Measurements from ENCODE around the gene CACNA1I. TPM values are rescaled to one million over a fixed set of nuclear protein-coding genes. Genes with fewer than 3 reads are reported as not detected.

Gene CACNA1I
- total and polyA plus RNA-seq, 2 donors = 0.52 to 0.68 TPM

GRCh38 chr22:39685336-39686177, 115.0 kb downstream of the CACNA1I start:
- no peak for DNase-seq (ENCODE audit: low read depth in 6 of 9, low spot score in 9 of 9)
- H3K4me3 ChIP-seq (ENCODE audit: low read length in 2 of 2) = no peak overlapping the region
- H3K27ac ChIP-seq (ENCODE audit: low read depth in 1 of 2, low read length in 1 of 2) = no peak overlapping the region
- H3K4me1 ChIP-seq (ENCODE audit: control insufficient read depth in 2 of 2, insufficient read depth in 2 of 2, low read length in 2 of 2) = peaks cover 0 to 3% of the 10 kb centered on the region in 2 donors
- no peaks in the 10 kb centered on the region for H3K36me3 ChIP-seq (ENCODE audit: control insufficient read depth in 2 of 2, insufficient read depth in 2 of 2, low read length in 1 of 2)
- WGBS = 16% methylated on average over 77 of the region's 77 CpGs
- peaks cover 34 to 81% of the 10 kb centered on the region in 2 donors for H3K27me3 ChIP-seq (ENCODE audit: control insufficient read depth in 2 of 2, insufficient read depth in 1 of 2, low read length in 1 of 2)
- H3K9me3 ChIP-seq (ENCODE audit: control insufficient read depth in 2 of 2, insufficient read depth in 1 of 2, low read length in 1 of 2) = no peaks in the 10 kb centered on the region

GRCh38 chr22:39686178-39686620, 115.6 kb downstream of the CACNA1I start:
- Histone ChIP-seq H3K4me1 (ENCODE audit: control insufficient read depth in 2 of 2, insufficient read depth in 2 of 2, low read length in 2 of 2) (peaks cover 0 to 8% of the 10 kb centered on the region in 2 donors), H3K36me3 (ENCODE audit: control insufficient read depth in 2 of 2, insufficient read depth in 2 of 2, low read length in 1 of 2) (no peaks in the 10 kb centered on the region), H3K27ac (ENCODE audit: low read depth in 1 of 2, low read length in 1 of 2) (no peak overlapping the region), H3K4me3 (ENCODE audit: low read length in 2 of 2) (no peak overlapping the region), H3K27me3 (ENCODE audit: control insufficient read depth in 2 of 2, insufficient read depth in 1 of 2, low read length in 1 of 2) (peaks cover 34 to 87% of the 10 kb centered on the region in 2 donors), H3K9me3 (ENCODE audit: control insufficient read depth in 2 of 2, insufficient read depth in 1 of 2, low read length in 1 of 2) (no peaks in the 10 kb centered on the region)
- no peak for DNase-seq (ENCODE audit: low read depth in 6 of 9, low spot score in 9 of 9)
- 48% methylated on average over 39 of the region's 39 CpGs for WGBS

- Histone ChIP-seq H3K27me3 (ENCODE audit: control insufficient read depth in 2 of 2, insufficient read depth in 1 of 2, low read length in 1 of 2) (peaks cover 34 to 93% of the 10 kb centered on the region in 2 donors), H3K36me3 (ENCODE audit: control insufficient read depth in 2 of 2, insufficient read depth in 2 of 2, low read length in 1 of 2) (no peaks in the 10 kb centered on the region), H3K4me1 (ENCODE audit: control insufficient read depth in 2 of 2, insufficient read depth in 2 of 2, low read length in 2 of 2) (peaks cover 0 to 8% of the 10 kb centered on the region in 2 donors), H3K4me3 (ENCODE audit: low read length in 2 of 2) (no peak overlapping the region), H3K27ac (ENCODE audit: low read depth in 1 of 2, low read length in 1 of 2) (no peak overlapping the region), H3K9me3 (ENCODE audit: control insufficient read depth in 2 of 2, insufficient read depth in 1 of 2, low read length in 1 of 2) (no peaks in the 10 kb centered on the region)
- no peak for DNase-seq (ENCODE audit: low read depth in 6 of 9, low spot score in 9 of 9)
- WGBS = 92% methylated on average over 17 of the region's 17 CpGs
These were observed 116.4 kb downstream of the CACNA1I start for GRCh38 chr22:39686776-39687525.

GRCh38 chr22:39688186-39688785, 117.7 kb downstream of the CACNA1I start:
- no peak for DNase-seq (ENCODE audit: low read depth in 6 of 9, low spot score in 9 of 9)
- WGBS = 86% methylated on average over 13 of the region's 13 CpGs
- Histone ChIP-seq H3K27ac (ENCODE audit: low read depth in 1 of 2, low read length in 1 of 2) (no peak overlapping the region), H3K9me3 (ENCODE audit: control insufficient read depth in 2 of 2, insufficient read depth in 1 of 2, low read length in 1 of 2) (no peaks in the 10 kb centered on the region), H3K27me3 (ENCODE audit: control insufficient read depth in 2 of 2, insufficient read depth in 1 of 2, low read length in 1 of 2) (peaks cover 34 to 87% of the 10 kb centered on the region in 2 donors), H3K4me1 (ENCODE audit: control insufficient read depth in 2 of 2, insufficient read depth in 2 of 2, low read length in 2 of 2) (peaks cover 0 to 8% of the 10 kb centered on the region in 2 donors), H3K36me3 (ENCODE audit: control insufficient read depth in 2 of 2, insufficient read depth in 2 of 2, low read length in 1 of 2) (no peaks in the 10 kb centered on the region), H3K4me3 (ENCODE audit: low read length in 2 of 2) (no peak overlapping the region)

GRCh38 chr22:39689421-39689820, 118.9 kb downstream of the CACNA1I start:
- Histone ChIP-seq H3K36me3 (ENCODE audit: control insufficient read depth in 2 of 2, insufficient read depth in 2 of 2, low read length in 1 of 2) (no peaks in the 10 kb centered on the region), H3K4me3 (ENCODE audit: low read length in 2 of 2) (no peak overlapping the region), H3K4me1 (ENCODE audit: control insufficient read depth in 2 of 2, insufficient read depth in 2 of 2, low read length in 2 of 2) (peaks cover 0 to 8% of the 10 kb centered on the region in 2 donors), H3K27me3 (ENCODE audit: control insufficient read depth in 2 of 2, insufficient read depth in 1 of 2, low read length in 1 of 2) (peaks cover 29 to 88% of the 10 kb centered on the region in 2 donors), H3K9me3 (ENCODE audit: control insufficient read depth in 2 of 2, insufficient read depth in 1 of 2, low read length in 1 of 2) (no peaks in the 10 kb centered on the region), H3K27ac (ENCODE audit: low read depth in 1 of 2, low read length in 1 of 2) (no peak overlapping the region)
- DNase-seq (ENCODE audit: low read depth in 6 of 9, low spot score in 9 of 9) = no peak
- WGBS = 97% methylated on average over 10 of the region's 10 CpGs

GRCh38 chr22:39690881-39691605, 120.5 kb downstream of the CACNA1I start:
- peak in 1 of 9 donors; percentile 4 for DNase-seq (ENCODE audit: low read depth in 6 of 9, low spot score in 9 of 9)
- H3K9me3 ChIP-seq (ENCODE audit: control insufficient read depth in 2 of 2, insufficient read depth in 1 of 2, low read length in 1 of 2) = no peaks in the 10 kb centered on the region
- WGBS = 28% methylated on average over 25 of the region's 25 CpGs

GRCh38 chr22:39693943-39694500, 123.5 kb downstream of the CACNA1I start:
- no peak for DNase-seq (ENCODE audit: low read depth in 6 of 9, low spot score in 9 of 9)
- Histone ChIP-seq H3K36me3 (ENCODE audit: control insufficient read depth in 2 of 2, insufficient read depth in 2 of 2, low read length in 1 of 2) (no peaks in the 10 kb centered on the region), H3K27ac (ENCODE audit: low read depth in 1 of 2, low read length in 1 of 2) (no peak overlapping the region), H3K27me3 (ENCODE audit: control insufficient read depth in 2 of 2, insufficient read depth in 1 of 2, low read length in 1 of 2) (peaks cover 0 to 60% of the 10 kb centered on the region in 2 donors), H3K9me3 (ENCODE audit: control insufficient read depth in 2 of 2, insufficient read depth in 1 of 2, low read length in 1 of 2) (no peaks in the 10 kb centered on the region), H3K4me1 (ENCODE audit: control insufficient read depth in 2 of 2, insufficient read depth in 2 of 2, low read length in 2 of 2) (peaks cover 0 to 5% of the 10 kb centered on the region in 2 donors), H3K4me3 (ENCODE audit: low read length in 2 of 2) (no peak overlapping the region)
- WGBS = 73% methylated on average over 14 of the region's 14 CpGs

More at GRCh38 chr22:39690881-39691605, 120.5 kb downstream of the CACNA1I start:
- H3K27ac ChIP-seq (ENCODE audit: low read depth in 1 of 2, low read length in 1 of 2) = no peak overlapping the region
- H3K27me3 ChIP-seq (ENCODE audit: control insufficient read depth in 2 of 2, insufficient read depth in 1 of 2, low read length in 1 of 2) = peaks cover 15 to 84% of the 10 kb centered on the region in 2 donors
- no peaks in the 10 kb centered on the region for H3K36me3 ChIP-seq (ENCODE audit: control insufficient read depth in 2 of 2, insufficient read depth in 2 of 2, low read length in 1 of 2)
- peaks cover 0 to 8% of the 10 kb centered on the region in 2 donors for H3K4me1 ChIP-seq (ENCODE audit: control insufficient read depth in 2 of 2, insufficient read depth in 2 of 2, low read length in 2 of 2)
- no peak overlapping the region for H3K4me3 ChIP-seq (ENCODE audit: low read length in 2 of 2)

GRCh38 chr22:39697790-39698430, 127.4 kb downstream of the CACNA1I start:
- no peaks in the 10 kb centered on the region for H3K36me3 ChIP-seq (ENCODE audit: control insufficient read depth in 2 of 2, insufficient read depth in 2 of 2, low read length in 1 of 2)
- H3K27ac ChIP-seq (ENCODE audit: low read depth in 1 of 2, low read length in 1 of 2) = no peak overlapping the region
- DNase-seq (ENCODE audit: low read depth in 6 of 9, low spot score in 9 of 9) = no peak
- H3K9me3 ChIP-seq (ENCODE audit: control insufficient read depth in 2 of 2, insufficient read depth in 1 of 2, low read length in 1 of 2) = no peaks in the 10 kb centered on the region
- WGBS = 87% methylated on average over 14 of the region's 14 CpGs
- peaks cover 0 to 38% of the 10 kb centered on the region in 2 donors for H3K27me3 ChIP-seq (ENCODE audit: control insufficient read depth in 2 of 2, insufficient read depth in 1 of 2, low read length in 1 of 2)
- peaks cover 0 to 3% of the 10 kb centered on the region in 2 donors for H3K4me1 ChIP-seq (ENCODE audit: control insufficient read depth in 2 of 2, insufficient read depth in 2 of 2, low read length in 2 of 2)
- H3K4me3 ChIP-seq (ENCODE audit: low read length in 2 of 2) = no peak overlapping the region

Measured in thymus (tissue), 11 donors.